RWPE1 (cell line): Measurements from ENCODE around the gene TMEM31.
"Not testable (repeated sequence)": the region's sequence is repeated elsewhere in the genome, so short reads cannot be mapped to it uniquely, and the experiment has no call there.

ENCODE experiments used
- CTCF ChIA-PET: fragments of 350-600 bp; sonication (Branson Sonifier 250); formaldehyde crosslinking; extraction: SDS; loops from one replicate; lab custom pipeline; 2021; lab: Yijun Ruan, JAX
- POLR2A ChIA-PET: fragments of 400-600 bp; formaldehyde crosslinking; extraction: SDS; loops from one replicate; lab custom pipeline; 2020; ENCODE audit warnings: antibody characterized with exemption; ENCODE audit not compliant: low non-redundant PET; lab: Yijun Ruan, JAX
- DNase-seq: peaks from one replicate; pipeline ENCODE4 v3.0.0; 2012; ENCODE audit warnings: low spot score
- H3K27ac ChIP-seq: fragments of 450-650 bp; 2 replicates; pipeline ENCODE4 v1.5.1; 2017
- CTCF ChIP-seq: fragments of 450-650 bp; conservative IDR thresholded peaks from 2 replicates; pipeline ENCODE4 v1.5.1; 2017; ENCODE audit warnings: low read depth, mild to moderate bottlenecking

TMEM31 gene

GRCh38 chrX:103742339-103742738 is 31.6 kb downstream of the TMEM31 start:
- ChIA-PET POLR2A (no interaction called here), CTCF (no interaction called here)
- no peak overlapping the region for H3K27ac ChIP-seq
- no peak for DNase-seq
- TF ChIP-seq CTCF: no peak

GRCh38 chrX:103747163-103747562 is 36.5 kb downstream of the TMEM31 start:
- ChIA-PET CTCF (no interaction called here), POLR2A (no interaction called here)
- DNase-seq: no peak
- TF ChIP-seq CTCF: no peak
- H3K27ac ChIP-seq: no peak overlapping the region

GRCh38 chrX:103754401-103754800 is 43.7 kb downstream of the TMEM31 start:
- DNase-seq: no peak
- ChIA-PET POLR2A (no interaction called here), CTCF (no interaction called here)
- TF ChIP-seq CTCF: no peak
- no peak overlapping the region for H3K27ac ChIP-seq

- no peak for DNase-seq
- POLR2A ChIA-PET: no interaction called here
- CTCF ChIA-PET: interaction anchor here (0.6 kb wide), 1 partner anchor 38 kb away, joined by 3 read pairs; no protein-coding TSS in a partner anchor
- TF ChIP-seq CTCF: no peak
- no peak overlapping the region for H3K27ac ChIP-seq
Observed at GRCh38 chrX:103756736-103757135, 46.0 kb downstream of the TMEM31 start.

GRCh38 chrX:103758555-103758954 is 47.8 kb downstream of the TMEM31 start:
- CTCF ChIA-PET: no interaction called here
- DNase-seq: no peak
- POLR2A ChIA-PET: no interaction called here
- H3K27ac ChIP-seq: no peak overlapping the region
- TF ChIP-seq CTCF: no peak

GRCh38 chrX:103763541-103763940 is 52.8 kb downstream of the TMEM31 start:
- DNase-seq, CTCF ChIA-PET, H3K27ac ChIP-seq, POLR2A ChIA-PET: not testable (repeated sequence)
